GM13977 (cell line): ENCODE data around the gene SRSF1.

Source experiments
- DNase-seq: peaks from one replicate; pipeline ENCODE4 v3.0.0; 2012; ENCODE audit warnings: low spot score
- in situ Hi-C: fragments of 300-500 bp; cut with MboI; formaldehyde crosslinking; loops from one replicate; pipeline ENCODE4 v1.12.0; 2022; ENCODE audit warnings: low sequenced_read_pairs, low pct_unique_long_range_greater_than_20kb, mixed read lengths, inconsistent platforms; ENCODE audit not compliant: unreplicated experiment
- TF ChIP-seq, protein P1 (sequence below): IDR thresholded peaks from 2 replicates; pipeline ENCODE4 v1.5.1; 2012; ENCODE audit warnings: mild to moderate bottlenecking, control low read depth; ENCODE audit not compliant: insufficient read depth; ENCODE audit errors: extremely low read depth, missing control alignments

Gene SRSF1

DNA sequence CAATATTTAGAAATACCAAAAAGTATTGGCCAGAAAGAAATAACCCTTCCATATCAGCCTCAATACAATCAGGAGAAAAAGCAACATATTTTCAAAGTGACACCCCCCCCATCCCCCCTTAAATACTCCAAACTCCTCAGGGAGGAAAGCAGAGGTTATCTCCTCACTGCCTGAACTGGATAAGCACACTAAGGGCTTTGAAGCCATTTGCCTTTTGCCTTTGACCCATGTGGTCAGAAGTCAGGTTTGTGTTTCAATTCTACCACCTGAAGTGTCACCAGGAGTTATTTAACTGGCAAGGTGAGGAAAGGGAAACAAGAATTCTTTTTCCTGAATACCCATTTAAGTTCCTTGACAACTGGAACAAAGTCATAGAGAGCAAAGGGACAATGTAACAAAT is 15.5 kb downstream of the SRSF1 start:
- TF ChIP-seq, protein P1, sequence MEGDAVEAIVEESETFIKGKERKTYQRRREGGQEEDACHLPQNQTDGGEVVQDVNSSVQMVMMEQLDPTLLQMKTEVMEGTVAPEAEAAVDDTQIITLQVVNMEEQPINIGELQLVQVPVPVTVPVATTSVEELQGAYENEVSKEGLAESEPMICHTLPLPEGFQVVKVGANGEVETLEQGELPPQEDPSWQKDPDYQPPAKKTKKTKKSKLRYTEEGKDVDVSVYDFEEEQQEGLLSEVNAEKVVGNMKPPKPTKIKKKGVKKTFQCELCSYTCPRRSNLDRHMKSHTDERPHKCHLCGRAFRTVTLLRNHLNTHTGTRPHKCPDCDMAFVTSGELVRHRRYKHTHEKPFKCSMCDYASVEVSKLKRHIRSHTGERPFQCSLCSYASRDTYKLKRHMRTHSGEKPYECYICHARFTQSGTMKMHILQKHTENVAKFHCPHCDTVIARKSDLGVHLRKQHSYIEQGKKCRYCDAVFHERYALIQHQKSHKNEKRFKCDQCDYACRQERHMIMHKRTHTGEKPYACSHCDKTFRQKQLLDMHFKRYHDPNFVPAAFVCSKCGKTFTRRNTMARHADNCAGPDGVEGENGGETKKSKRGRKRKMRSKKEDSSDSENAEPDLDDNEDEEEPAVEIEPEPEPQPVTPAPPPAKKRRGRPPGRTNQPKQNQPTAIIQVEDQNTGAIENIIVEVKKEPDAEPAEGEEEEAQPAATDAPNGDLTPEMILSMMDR, result no peak
- in situ Hi-C loops, result loop anchor here (10.0 kb wide), 1 partner anchor 97 kb away; no protein-coding TSS in a partner anchor
- no peak for DNase-seq

DNA sequence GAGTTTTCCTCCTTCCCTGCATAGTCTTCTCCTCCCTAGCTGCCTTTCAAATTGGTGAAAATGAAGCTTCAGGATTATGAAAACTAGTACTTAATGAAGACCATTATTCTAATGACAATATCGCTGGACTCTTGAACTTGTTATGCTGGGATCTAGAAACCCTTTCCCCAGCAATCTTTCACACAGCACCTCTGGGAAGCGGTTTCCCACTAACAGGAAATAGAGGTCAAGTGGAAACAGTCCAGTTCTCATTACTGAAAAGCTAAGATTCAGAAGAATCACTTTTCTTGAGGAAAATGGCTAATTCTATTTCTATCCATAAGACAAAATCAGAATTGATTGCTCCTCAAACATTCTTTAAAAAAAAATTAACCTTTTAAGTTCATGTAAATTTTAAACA is 17.0 kb downstream of the SRSF1 start:
- no peak for DNase-seq
- TF ChIP-seq, protein P1, result no peak
- in situ Hi-C loops, result loop anchor here (10.0 kb wide), 1 partner anchor 95 kb away; no protein-coding TSS in a partner anchor

DNA sequence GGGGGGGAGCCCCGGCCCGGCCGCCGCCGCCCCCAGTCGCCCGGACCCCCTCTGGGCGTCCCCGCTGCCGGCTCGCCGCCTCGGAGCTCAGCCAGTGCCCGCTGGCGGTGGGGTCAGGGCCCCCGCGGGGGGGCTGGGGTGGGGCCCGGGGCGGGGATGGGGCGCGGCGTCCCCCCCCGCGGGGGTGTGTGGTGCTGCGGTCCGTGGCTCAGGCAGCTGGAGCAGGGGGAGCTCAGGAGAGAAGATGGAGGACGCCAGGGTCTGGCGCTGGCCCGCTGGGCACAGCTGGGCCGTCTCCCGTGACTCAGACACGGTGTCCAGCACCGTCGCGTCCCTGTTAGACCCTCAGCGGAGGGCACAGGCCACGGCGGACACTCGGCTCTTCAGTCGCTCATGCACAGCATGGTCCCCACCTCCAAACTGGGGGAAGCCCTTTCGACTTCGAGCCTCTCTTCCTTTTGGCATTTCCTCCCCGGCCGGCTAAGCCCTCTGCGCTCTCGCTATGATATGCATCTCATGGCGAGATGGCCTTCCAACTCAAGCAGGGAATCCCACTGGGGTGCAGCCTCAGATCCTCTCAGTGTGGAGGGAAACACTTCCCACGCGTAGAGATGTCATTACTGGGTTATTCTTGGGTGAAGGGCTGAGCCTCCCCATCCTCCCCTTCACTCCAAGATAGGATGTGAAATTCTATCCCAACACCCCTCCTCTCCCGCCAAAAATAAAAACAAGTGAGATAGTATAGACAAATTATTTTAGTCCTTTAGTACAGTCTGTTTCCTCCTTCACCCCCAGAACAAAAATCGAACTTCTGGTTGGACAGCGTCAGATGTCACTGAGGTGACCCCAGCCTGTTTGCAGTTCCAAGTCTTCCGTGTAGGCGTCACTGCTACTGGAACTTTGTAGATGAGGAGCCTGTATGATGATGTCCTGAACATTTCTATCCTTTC is 18.5 kb downstream of the SRSF1 start:
- TF ChIP-seq, protein P1, result no peak
- peak; percentile 87 for DNase-seq
- in situ Hi-C loops, result no loop called here

DNA sequence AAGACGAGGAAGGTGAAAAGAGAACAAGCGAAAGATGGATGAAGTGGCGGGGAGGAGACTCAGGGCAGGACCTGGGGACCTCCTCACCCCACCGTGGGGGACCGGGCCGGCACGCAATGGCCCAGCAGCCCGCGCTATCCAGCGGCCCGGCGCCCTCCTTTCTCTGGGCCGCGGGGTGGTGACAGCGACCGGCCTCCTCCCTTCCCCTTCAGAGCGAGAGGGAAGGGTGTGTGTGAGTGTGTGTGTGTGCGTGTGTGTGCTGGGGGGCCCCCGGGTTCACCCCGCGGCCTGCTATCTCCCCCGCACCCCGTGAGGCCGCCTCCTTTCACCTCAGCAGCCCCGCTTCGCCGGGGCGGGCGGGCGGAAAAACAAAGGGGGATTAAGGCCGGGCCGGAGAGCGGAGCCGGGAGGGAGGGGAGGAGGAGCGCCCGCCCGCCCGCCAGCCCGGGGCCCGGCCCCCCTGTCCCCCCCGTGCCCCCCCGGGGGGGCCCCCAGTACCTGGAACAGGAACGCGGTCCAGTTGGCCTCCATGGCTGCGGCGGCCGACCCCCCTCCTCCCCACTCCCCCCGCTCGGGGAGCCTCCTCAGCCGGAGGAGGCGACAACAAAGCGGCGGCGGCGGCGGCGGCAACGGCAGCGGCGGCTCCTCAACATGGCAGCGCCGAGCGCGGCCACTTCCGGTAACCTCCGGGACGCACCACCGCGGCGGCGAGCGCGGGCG is 19.3 kb downstream of the SRSF1 start, which contains the start of gene VEZF1:
VEZF1 (minus strand) TSS at position 674 of the 720 bp plus-strand sequence; CDS start at position 531, 143 bp downstream.
- TF ChIP-seq, protein P1, result no peak
- DNase-seq, result peak; percentile 91
- in situ Hi-C loops, result no loop called here

DNA sequence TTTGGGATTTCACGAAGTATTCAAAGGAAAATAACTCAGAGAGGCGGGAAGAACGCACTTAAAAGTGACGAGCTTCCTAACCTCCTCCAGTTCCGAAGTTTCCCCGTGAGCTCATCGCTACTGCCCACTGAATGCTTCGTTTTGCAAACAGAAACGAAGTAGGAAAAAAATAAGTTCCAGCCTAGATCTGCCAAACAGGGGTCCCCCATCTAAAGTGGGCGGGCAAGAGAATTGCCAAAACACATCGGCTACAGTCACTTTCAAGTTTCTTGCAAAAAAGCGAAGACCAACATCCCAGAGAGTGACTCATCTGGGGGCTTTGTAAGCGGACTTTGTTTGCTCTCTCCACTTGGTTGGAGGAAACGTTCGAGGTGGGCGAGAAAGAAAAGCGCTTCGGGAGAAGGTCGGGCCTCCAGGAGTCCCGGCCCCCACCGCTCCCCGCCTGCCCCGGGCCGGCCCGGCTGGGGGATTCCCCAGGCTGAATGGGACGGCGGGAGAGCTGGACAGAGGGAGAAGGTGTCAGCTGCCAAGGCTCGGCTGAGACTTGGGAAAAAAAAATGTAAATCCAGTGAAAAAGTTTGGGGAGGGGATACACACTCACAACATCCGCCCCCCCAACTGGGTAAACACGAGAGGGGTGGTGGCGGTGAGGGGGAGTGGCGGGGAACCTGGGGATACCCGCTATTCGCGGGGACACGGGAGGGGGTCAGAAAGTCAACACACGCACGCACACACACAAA is 20.0 kb downstream of the SRSF1 start:
- in situ Hi-C loops, result no loop called here
- TF ChIP-seq, protein P1, result no peak
- peak; percentile 43 for DNase-seq

DNA sequence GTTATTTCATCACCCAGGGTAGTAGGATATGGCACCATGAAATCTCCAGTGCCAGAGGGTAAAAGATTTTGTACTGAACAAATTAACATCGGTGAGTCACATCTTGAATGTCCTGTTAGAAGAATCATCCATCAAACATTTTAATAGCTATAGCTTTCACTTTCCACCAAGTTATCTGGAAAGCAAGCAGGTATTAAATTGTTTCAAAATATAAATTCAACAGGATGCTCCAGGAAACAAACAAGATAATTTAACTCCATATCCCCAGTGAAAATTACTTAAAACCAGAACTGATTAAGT is 21.4 kb downstream of the SRSF1 start:
- no peak for DNase-seq
- in situ Hi-C loops, result no loop called here
- TF ChIP-seq, protein P1, result no peak
